ENCODE data around the gene CIAO2B. TPM values are rescaled to one million over a fixed set of nuclear protein-coding genes. Genes with fewer than 3 reads are reported as not detected.

The CIAO2B gene
- polyA plus RNA-seq, 1 donor (not counting 4 experiments of a cell fraction or from before 2014, with no cell fraction given), result 105 TPM

DNA sequence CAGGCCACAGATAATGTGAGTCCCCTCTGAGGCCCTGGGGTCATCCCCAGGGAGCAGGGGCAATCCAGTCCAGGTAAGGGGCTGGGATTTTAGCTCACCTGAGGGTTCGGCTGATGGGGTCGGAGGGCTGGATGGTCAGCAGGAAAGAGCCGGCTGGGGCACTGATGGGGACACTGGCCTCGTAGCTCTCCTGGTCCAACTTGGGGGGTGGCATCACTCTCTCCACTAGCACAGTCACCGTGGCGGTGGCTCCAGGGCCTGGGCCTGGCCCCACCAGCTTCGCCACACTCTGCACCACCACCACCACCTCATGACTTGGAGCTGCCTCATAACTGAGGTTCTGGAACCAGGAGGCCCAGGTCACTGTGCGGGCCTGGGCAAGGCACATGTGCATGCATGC is 22.4 kb downstream of the CIAO2B start:
- TF ChIP-seq EZH2 (IDR thresholded peaks at IDR 0.05; ENCODE audit: low read length), result no peak
- TF ChIP-seq, protein P1, sequence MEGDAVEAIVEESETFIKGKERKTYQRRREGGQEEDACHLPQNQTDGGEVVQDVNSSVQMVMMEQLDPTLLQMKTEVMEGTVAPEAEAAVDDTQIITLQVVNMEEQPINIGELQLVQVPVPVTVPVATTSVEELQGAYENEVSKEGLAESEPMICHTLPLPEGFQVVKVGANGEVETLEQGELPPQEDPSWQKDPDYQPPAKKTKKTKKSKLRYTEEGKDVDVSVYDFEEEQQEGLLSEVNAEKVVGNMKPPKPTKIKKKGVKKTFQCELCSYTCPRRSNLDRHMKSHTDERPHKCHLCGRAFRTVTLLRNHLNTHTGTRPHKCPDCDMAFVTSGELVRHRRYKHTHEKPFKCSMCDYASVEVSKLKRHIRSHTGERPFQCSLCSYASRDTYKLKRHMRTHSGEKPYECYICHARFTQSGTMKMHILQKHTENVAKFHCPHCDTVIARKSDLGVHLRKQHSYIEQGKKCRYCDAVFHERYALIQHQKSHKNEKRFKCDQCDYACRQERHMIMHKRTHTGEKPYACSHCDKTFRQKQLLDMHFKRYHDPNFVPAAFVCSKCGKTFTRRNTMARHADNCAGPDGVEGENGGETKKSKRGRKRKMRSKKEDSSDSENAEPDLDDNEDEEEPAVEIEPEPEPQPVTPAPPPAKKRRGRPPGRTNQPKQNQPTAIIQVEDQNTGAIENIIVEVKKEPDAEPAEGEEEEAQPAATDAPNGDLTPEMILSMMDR (optimal IDR thresholded peaks at IDR 0.05 in 1 of 3, IDR thresholded peaks at IDR 0.05 in 1 of 3, conservative IDR thresholded peaks at IDR 0.05 in 1 of 3; ENCODE audit: extremely low read depth in 1 of 3, insufficient read depth in 2 of 3, low read length in 3 of 3), result no peak
- FAIRE-seq (no peak), DNase-seq (ENCODE audit: low read depth, low spot score) (no peak)
- Histone ChIP-seq H3K9me1 (ENCODE audit: control insufficient read depth, extremely low read depth, insufficient read depth, low read length) (no peaks in the 10 kb centered on the region), H3K4me1 (ENCODE audit: control insufficient read depth, extremely low read depth, insufficient read depth, low read length) (peaks cover 13% of the 10 kb centered on the region), H3K4me2 (ENCODE audit: control insufficient read depth, extremely low read depth, insufficient read depth, low read depth, low read length) (no peak overlapping the region), H3K79me2 (ENCODE audit: control insufficient read depth, insufficient read depth, low read length) (no peaks in the 10 kb centered on the region), H3K4me3 (ENCODE audit: control insufficient read depth in 2 of 3, extremely low read depth in 1 of 3, insufficient read depth in 2 of 3, low read depth in 1 of 3, low read length in 3 of 3) (no peak overlapping the region), H3K9me3 (ENCODE audit: control insufficient read depth, low read depth, low read length) (no peaks in the 10 kb centered on the region), H3K27me3 (ENCODE audit: control insufficient read depth, extremely low read depth, insufficient read depth, low read length) (peaks cover 3% of the 10 kb centered on the region), H3K9ac (ENCODE audit: control insufficient read depth, extremely low read depth, insufficient read depth, low read length) (no peak overlapping the region), H4K20me1 (ENCODE audit: control insufficient read depth, extremely low read depth, insufficient read depth, low read length) (no peaks in the 10 kb centered on the region), H3K36me3 (ENCODE audit: control insufficient read depth in 2 of 2, extremely low read depth in 1 of 2, insufficient read depth in 2 of 2, low read length in 2 of 2) (no peaks in the 10 kb centered on the region), H2AFZ (ENCODE audit: control insufficient read depth, low read length) (no peak overlapping the region), H3K27ac (ENCODE audit: control insufficient read depth, insufficient read depth, low read length) (no peak overlapping the region)
- dilution Hi-C loops (cut with MboI; ENCODE audit: extremely low pct_ligation_motif_present, low sequenced_read_pairs), result no loop called here

DNA sequence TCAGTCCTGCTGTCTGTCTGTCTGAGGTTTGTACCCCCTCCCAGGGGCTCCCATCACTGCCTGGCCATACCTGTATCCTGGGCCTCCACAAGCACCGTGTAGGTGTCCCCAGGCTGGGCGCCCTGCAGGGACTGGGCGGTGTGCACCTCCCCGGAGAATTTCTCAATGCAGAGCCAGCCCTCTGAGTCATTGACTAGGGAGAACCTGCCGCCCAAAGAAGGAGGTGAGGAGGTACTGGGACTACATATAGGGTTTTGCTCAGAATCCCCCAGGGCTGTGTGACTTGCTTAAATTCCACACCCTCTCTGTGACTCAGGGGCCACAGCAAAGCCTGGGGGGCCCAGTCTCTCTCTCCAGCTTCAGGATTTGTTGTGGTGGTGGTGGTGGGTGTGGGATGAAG is 23.1 kb downstream of the CIAO2B start:
- H3K4me2 ChIP-seq (ENCODE audit: control insufficient read depth, extremely low read depth, insufficient read depth, low read depth, low read length), result peak overlapping the region; percentile 41

More for the DNA sequence above, 23.1 kb downstream of the CIAO2B start:
- Histone ChIP-seq H3K4me3 (ENCODE audit: control insufficient read depth in 2 of 3, extremely low read depth in 1 of 3, insufficient read depth in 2 of 3, low read depth in 1 of 3, low read length in 3 of 3) (no peak overlapping the region), H3K9ac (ENCODE audit: control insufficient read depth, extremely low read depth, insufficient read depth, low read length) (no peak overlapping the region), H3K36me3 (ENCODE audit: control insufficient read depth in 2 of 2, extremely low read depth in 1 of 2, insufficient read depth in 2 of 2, low read length in 2 of 2) (no peaks in the 10 kb centered on the region), H3K9me1 (ENCODE audit: control insufficient read depth, extremely low read depth, insufficient read depth, low read length) (no peaks in the 10 kb centered on the region), H2AFZ (ENCODE audit: control insufficient read depth, low read length) (no peak overlapping the region), H4K20me1 (ENCODE audit: control insufficient read depth, extremely low read depth, insufficient read depth, low read length) (no peaks in the 10 kb centered on the region), H3K27ac (ENCODE audit: control insufficient read depth, insufficient read depth, low read length) (no peak overlapping the region), H3K4me1 (ENCODE audit: control insufficient read depth, extremely low read depth, insufficient read depth, low read length) (peaks cover 13% of the 10 kb centered on the region), H3K27me3 (ENCODE audit: control insufficient read depth, extremely low read depth, insufficient read depth, low read length) (peaks cover 3% of the 10 kb centered on the region), H3K9me3 (ENCODE audit: control insufficient read depth, low read depth, low read length) (no peaks in the 10 kb centered on the region), H3K79me2 (ENCODE audit: control insufficient read depth, insufficient read depth, low read length) (no peaks in the 10 kb centered on the region)
- DNase-seq (ENCODE audit: low read depth, low spot score) (no peak), FAIRE-seq (peak; percentile 43)
- dilution Hi-C loops (cut with MboI; ENCODE audit: extremely low pct_ligation_motif_present, low sequenced_read_pairs), result no loop called here
- TF ChIP-seq EZH2 (IDR thresholded peaks at IDR 0.05; ENCODE audit: low read length), result no peak
- TF ChIP-seq, protein P1 (optimal IDR thresholded peaks at IDR 0.05 in 1 of 3, IDR thresholded peaks at IDR 0.05 in 1 of 3, conservative IDR thresholded peaks at IDR 0.05 in 1 of 3; ENCODE audit: extremely low read depth in 1 of 3, insufficient read depth in 2 of 3, low read length in 3 of 3), result no peak

All from keratinocyte (primary cell).